Activated B cell treated with CpG ODN at 0.5 μM for 24 hours (primary cell): Measurements from ENCODE around the gene FAM83E. TPM values are rescaled to one million over a fixed set of nuclear protein-coding genes. Genes with fewer than 3 reads are reported as not detected.
A peak's percentile ranks its signal among the peaks of the same experiment; 100 is the strongest.

Experiments used
- ATAC-seq: fragments of 200-7000 bp; cut with Tn5 transposase; one replicate; pipeline ENCODE4 v1.10.0; 2021; ENCODE audit warnings: low read depth, mild to moderate bottlenecking, moderate library complexity
- CTCF ChIA-PET: fragments of 350-600 bp; sonication (Branson Sonifier 250); formaldehyde crosslinking; loops from one replicate; lab custom pipeline; 2021; ENCODE audit warnings: antibody characterized with exemption; lab: Charles Lee
- POLR2A ChIA-PET: fragments of 350-600 bp; sonication (Branson Sonifier 250); formaldehyde crosslinking; loops from one replicate; lab custom pipeline; 2021; ENCODE audit warnings: antibody characterized with exemption; lab: Charles Lee
- DNase-seq: peaks from one replicate; pipeline ENCODE4 v3.0.0; 2022
- H3K27ac Mint-ChIP-seq: one replicate; pipeline ENCODE4 v1.8.0; 2020; ENCODE audit warnings: mixed read lengths
- H3K27me3 Mint-ChIP-seq: one replicate; pipeline ENCODE4 v1.8.0; 2021; ENCODE audit warnings: mixed read lengths
- H3K36me3 Mint-ChIP-seq: one replicate; pipeline ENCODE4 v1.8.0; 2021; ENCODE audit warnings: low read depth, mixed read lengths
- H3K4me1 Mint-ChIP-seq: one replicate; pipeline ENCODE4 v1.8.0; 2021; ENCODE audit warnings: mixed read lengths
- H3K4me3 Mint-ChIP-seq: one replicate; pipeline ENCODE4 v1.8.0; 2020; ENCODE audit warnings: mild to moderate bottlenecking, mixed read lengths
- H3K9me3 Mint-ChIP-seq: one replicate; pipeline ENCODE4 v1.8.0; 2020; ENCODE audit warnings: mixed read lengths
- intact Hi-C: fragments of 100-400 bp; cut with micrococcal nuclease; formaldehyde crosslinking; loops from one replicate; pipeline ENCODE4 v1.15.1; 2024
- total RNA-seq: library from RNA; stranded (reverse); gene quantifications from 2 replicates; pipeline ENCODE4 v1.2.3, GENCODE V29; 2022
- TF ChIP-seq, protein P1 (sequence below): fragments of 200-600 bp; IDR thresholded peaks from one replicate; pipeline ENCODE4 v1.8.0; 2022; ENCODE audit warnings: antibody characterized with exemption, mild to moderate bottlenecking

Gene FAM83E
- total RNA-seq, 1 donor from 2014 or later = 5.6 TPM

DNA sequence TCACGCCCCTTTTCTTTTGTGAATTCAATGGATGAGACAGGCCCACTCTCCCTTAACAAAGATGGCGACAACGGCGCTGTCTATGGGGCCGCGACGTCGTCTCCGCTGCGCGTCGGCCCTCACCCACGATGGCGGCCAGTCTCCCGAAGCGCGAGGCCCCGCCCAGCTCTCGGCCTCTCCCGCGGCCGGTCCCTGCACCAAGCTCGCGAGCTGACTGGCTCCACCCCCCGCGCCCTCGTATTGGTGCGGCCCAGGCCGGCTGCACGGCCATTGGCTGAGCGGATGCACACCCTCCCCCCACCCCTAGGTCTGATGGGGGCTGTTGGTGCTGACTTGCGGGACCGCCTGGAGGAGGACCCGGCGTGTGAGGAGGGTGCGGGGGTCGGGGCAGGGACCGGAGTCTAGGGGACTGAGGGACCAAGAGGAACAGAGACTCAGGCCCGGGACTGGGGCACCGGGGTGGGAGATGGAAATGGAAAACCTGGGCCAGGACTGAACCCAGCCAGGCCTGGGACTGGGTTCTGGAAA, 9.3 kb upstream of the FAM83E start:
- Mint-ChIP-seq H3K36me3 (peaks cover 32% of the 10 kb centered on the region), H3K4me1 (peaks cover 44% of the 10 kb centered on the region), H3K27ac (peak overlapping the region; percentile 90), H3K27me3 (no peaks in the 10 kb centered on the region), H3K4me3 (peak overlapping the region; percentile 86), H3K9me3 (no peaks in the 10 kb centered on the region)
- ChIA-PET POLR2A (interaction anchor here (0.5 to 3.5 kb wide), 14 partner anchors 8 to 1907 kb away, joined by 3 to 53 read pairs (median 3); partner anchors contain the start of genes CA11, DBP and PRKD2), CTCF (interaction anchor here (0.9 kb wide), 1 partner anchor 15 kb away, joined by 4 read pairs; no protein-coding TSS in a partner anchor)
- ATAC-seq (peak; percentile 80), DNase-seq (peak; percentile 95)
- TF ChIP-seq, protein P1, sequence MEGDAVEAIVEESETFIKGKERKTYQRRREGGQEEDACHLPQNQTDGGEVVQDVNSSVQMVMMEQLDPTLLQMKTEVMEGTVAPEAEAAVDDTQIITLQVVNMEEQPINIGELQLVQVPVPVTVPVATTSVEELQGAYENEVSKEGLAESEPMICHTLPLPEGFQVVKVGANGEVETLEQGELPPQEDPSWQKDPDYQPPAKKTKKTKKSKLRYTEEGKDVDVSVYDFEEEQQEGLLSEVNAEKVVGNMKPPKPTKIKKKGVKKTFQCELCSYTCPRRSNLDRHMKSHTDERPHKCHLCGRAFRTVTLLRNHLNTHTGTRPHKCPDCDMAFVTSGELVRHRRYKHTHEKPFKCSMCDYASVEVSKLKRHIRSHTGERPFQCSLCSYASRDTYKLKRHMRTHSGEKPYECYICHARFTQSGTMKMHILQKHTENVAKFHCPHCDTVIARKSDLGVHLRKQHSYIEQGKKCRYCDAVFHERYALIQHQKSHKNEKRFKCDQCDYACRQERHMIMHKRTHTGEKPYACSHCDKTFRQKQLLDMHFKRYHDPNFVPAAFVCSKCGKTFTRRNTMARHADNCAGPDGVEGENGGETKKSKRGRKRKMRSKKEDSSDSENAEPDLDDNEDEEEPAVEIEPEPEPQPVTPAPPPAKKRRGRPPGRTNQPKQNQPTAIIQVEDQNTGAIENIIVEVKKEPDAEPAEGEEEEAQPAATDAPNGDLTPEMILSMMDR = no peak
- intact Hi-C loops = loop anchor here (1.0 kb wide), 1 partner anchor 10 kb away; no protein-coding TSS in a partner anchor

DNA sequence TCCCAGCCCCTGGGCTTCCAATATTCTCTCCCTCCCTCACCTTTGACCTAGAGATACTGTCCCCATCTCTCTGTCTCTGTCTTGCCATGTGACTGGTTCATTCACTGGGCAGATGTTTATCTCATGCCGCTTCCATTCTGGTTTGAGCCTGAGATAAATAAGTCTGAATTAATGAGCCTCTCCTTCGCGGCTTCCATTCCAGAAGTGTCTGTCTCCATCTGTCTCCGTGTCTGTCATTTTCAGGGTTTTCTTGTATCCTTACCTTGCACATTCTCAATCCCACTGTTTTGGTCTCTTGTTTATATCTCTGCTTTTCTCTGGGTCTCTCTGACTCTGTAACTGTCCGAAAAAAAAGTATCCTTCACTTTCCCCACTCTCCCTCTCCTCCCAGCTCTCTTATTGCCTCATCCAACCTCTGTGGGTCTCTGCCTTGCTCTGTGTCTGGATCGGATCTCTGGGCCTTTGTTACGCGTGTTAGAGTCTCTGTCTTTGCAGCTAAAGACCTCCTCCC, 8.7 kb upstream of the FAM83E start:
- peaks cover 45% of the 10 kb centered on the region for H3K4me1 Mint-ChIP-seq
- no peak for DNase-seq
- intact Hi-C loops = loop anchor here (1.0 kb wide), 1 partner anchor 11 kb away; no protein-coding TSS in a partner anchor

DNA sequence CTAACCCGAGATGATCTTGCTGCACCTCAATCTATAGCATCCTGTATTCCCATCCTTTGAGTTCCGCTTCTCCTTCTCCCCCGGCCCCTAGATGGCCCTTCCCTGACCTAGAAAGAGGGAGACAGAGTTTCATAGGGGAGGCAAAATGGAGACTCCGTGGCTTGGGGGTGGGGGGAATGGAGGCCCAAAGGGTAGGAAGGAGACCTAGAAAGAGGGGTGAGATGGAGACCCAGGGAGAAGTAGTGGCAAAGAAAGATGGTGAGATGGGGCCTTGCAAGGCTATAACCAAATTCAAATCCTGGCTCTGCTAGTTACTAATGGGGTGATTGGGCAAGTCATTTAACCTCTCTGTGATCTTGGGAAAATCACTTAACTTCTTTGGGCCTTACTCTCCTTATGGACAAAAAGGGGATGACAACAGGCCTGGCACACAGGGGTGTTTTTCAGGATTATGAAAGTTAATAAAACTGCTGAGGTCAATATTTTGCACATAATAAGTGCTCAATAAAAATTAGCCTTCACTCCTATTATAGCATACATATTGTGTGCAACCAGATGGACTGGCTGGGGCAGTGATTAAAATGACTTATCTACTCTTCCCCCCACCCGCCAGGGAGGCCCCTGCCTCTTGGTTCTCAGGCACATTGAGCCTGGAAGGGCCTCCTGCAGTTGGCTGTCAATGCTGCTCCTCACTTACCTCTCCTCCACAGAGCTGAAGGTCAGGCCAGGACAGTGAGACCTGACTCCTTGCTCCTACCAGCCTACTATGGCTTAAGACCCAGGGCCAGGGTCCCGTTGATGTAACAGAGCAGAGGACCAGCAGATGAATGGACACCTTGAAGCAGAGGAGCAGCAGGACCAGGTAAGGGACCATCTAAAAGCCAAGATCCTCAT, 5.1 kb upstream of the FAM83E start:
- TF ChIP-seq, protein P1 = no peak
- DNase-seq = no peak
- intact Hi-C loops = loop anchor here (1.0 to 2.0 kb wide), 8 partner anchors 12 to 287 kb away; partner anchors contain the start of genes CA11, DBP, GRWD1 and SYNGR4
- peak overlapping the region; percentile 97 for H3K27ac Mint-ChIP-seq
- no peaks in the 10 kb centered on the region for H3K27me3 Mint-ChIP-seq
- peaks cover 62% of the 10 kb centered on the region for H3K4me1 Mint-ChIP-seq
- POLR2A ChIA-PET = interaction anchor here (0.6 to 2.8 kb wide), 37 partner anchors 8 to 1020 kb away, joined by 3 to 67 read pairs (median 4); partner anchors contain the start of genes CA11, DBP, EMP3 and GYS1
- H3K9me3 Mint-ChIP-seq = no peaks in the 10 kb centered on the region
- peak overlapping the region; percentile 98 for H3K4me3 Mint-ChIP-seq
- CTCF ChIA-PET = interaction anchor here (0.6 to 3.2 kb wide), 7 partner anchors 11 to 299 kb away, joined by 3 to 13 read pairs (median 4); partner anchors contain the start of genes CA11 and GRWD1
- ATAC-seq = no peak
- H3K36me3 Mint-ChIP-seq = peaks cover 63% of the 10 kb centered on the region

More for the DNA sequence above, 8.7 kb upstream of the FAM83E start:
- no peak for ATAC-seq
- Mint-ChIP-seq H3K4me3 (peak overlapping the region; percentile 86), H3K9me3 (no peaks in the 10 kb centered on the region), H3K36me3 (peaks cover 33% of the 10 kb centered on the region), H3K27ac (peak overlapping the region; percentile 90), H3K27me3 (no peaks in the 10 kb centered on the region)
- ChIA-PET CTCF (interaction anchor here (0.9 kb wide), 1 partner anchor 15 kb away, joined by 4 read pairs; no protein-coding TSS in a partner anchor), POLR2A (interaction anchor here (0.6 to 3.5 kb wide), 9 partner anchors 10 to 394 kb away, joined by 3 to 53 read pairs (median 4); partner anchors contain the start of genes CA11 and DBP)
- TF ChIP-seq, protein P1 = no peak

DNA sequence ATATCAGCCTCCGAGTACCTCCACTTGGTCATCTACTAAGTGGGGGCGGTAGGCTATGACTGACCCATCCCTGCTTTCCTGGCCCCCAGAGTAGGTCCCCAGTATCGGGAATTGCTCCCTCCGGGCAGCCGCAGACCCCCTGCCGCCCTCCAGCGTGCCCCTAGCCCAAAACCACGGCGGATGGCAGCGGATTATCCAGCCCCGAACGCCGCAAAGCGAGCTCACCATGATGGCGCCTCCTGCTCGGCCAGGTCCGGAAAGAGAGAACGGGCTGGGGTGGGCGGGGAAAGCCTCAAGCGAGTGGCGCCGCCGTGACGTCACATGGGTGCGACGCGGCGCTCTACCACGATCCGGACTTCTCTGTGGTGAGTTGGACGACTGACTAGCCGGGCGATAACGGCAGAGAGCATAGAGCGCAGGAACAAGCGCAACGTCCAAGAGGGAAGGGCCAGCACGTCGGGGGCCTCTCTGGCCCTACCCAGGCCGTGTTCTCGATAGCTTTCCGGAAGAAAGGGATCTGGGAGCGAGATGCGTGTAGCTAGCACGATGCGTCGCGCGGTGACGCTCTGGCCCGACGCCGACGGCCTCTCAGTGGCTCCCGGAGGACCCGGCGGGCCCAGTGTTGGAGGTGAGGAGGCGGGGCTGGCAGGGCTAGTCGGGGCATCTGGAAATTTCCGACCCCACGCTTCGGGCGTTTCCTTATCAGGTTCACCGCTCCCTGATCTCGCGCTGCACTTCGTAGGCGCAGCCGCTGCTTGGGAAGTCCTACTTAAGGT, 4.2 kb upstream of the FAM83E start, which contains the start of the genes RPL18 and SPHK2:
Gene RPL18, minus strand, starts transcription at position 263 of the 776 bp plus-strand sequence. Its CDS starts 35 bp downstream, at position 228.
Gene SPHK2, plus strand, starts transcription at position 591 of the 776 bp plus-strand sequence. CDS start 1,009 bp downstream, outside the sequence.
- ATAC-seq (peak; percentile 81), DNase-seq (peak; percentile 93)
- TF ChIP-seq, protein P1 = no peak
- no peaks in the 10 kb centered on the region for H3K9me3 Mint-ChIP-seq
- H3K27ac Mint-ChIP-seq = peak within 1 kb of the TSS; percentile 97
- intact Hi-C loops = loop anchor here (1.0 to 2.0 kb wide), 8 partner anchors 11 to 286 kb away; partner anchors contain the start of genes CA11, DBP, GRWD1 and SYNGR4
- ChIA-PET POLR2A (interaction anchor here (0.5 to 2.8 kb wide), 48 partner anchors 9 to 1310 kb away, joined by 3 to 67 read pairs (median 4); partner anchors contain the start of genes ATF5, CA11, DBP and EMP3), CTCF (interaction anchor here (0.5 to 3.2 kb wide), 7 partner anchors 10 to 298 kb away, joined by 3 to 13 read pairs (median 4); partner anchors contain the start of genes CA11 and GRWD1)
- H3K36me3 Mint-ChIP-seq = peaks cover 66% of the 10 kb centered on the region
- no peaks in the 10 kb centered on the region for H3K27me3 Mint-ChIP-seq
- peaks cover 56% of the 10 kb centered on the region for H3K4me1 Mint-ChIP-seq
- H3K4me3 Mint-ChIP-seq = peak within 1 kb of the TSS; percentile 98
